Kidney (tissue), 14 donors: ENCODE measurements around the gene TTLL7. TPM values are rescaled to one million over a fixed set of nuclear protein-coding genes. Genes with fewer than 3 reads are reported as not detected.

ENCODE experiments used
- DNase-seq, 5 donors: peaks; one replicate each; pipeline ENCODE4 v3.0.0-alpha.2; 2013 to 2020
- FAIRE-seq: peaks from 2 replicates; lab custom pipeline; 2012; peaks lifted over from hg19 to GRCh38; lab: Jason Lieb, UNC
- H3K27ac ChIP-seq, 2 donors: one replicate each; pipeline ENCODE4 v1.7.0; 2013; ENCODE audit warnings: low read depth in 2 of 2, low read length in 2 of 2, inconsistent platforms in 1 of 2
- H3K27me3 ChIP-seq: one replicate; pipeline ENCODE4 v1.7.1; 2013; ENCODE audit warnings: low read length, inconsistent platforms; ENCODE audit not compliant: control insufficient read depth, insufficient read depth
- H3K36me3 ChIP-seq, 3 donors: one replicate each; pipeline versions ENCODE4 v1.7.0 to v1.7.1; 2013; ENCODE audit warnings: low read length in 3 of 3, control low read depth in 1 of 3, inconsistent platforms in 1 of 3; ENCODE audit not compliant: insufficient read depth in 3 of 3, control insufficient read depth in 2 of 3
- H3K4me1 ChIP-seq, 3 donors: one replicate each; pipeline versions ENCODE4 v1.7.0 to v1.7.1; 2013; ENCODE audit warnings: low read length in 3 of 3, inconsistent platforms in 1 of 3, low read depth in 1 of 3; ENCODE audit not compliant: control insufficient read depth in 2 of 3, insufficient read depth in 2 of 3
- H3K4me3 ChIP-seq, 3 donors: one replicate each; pipeline versions ENCODE4 v1.7.0 to v1.8.1; 2013; ENCODE audit warnings: low read length in 3 of 3, control low read depth in 1 of 3, inconsistent platforms in 1 of 3
- H3K9ac ChIP-seq, 3 donors: one replicate each; pipeline versions ENCODE4 v1.7.0 to v1.7.1; 2013; ENCODE audit warnings: low read length in 3 of 3, control low read depth in 1 of 3, inconsistent platforms in 1 of 3
- H3K9me3 ChIP-seq, 3 donors: one replicate each; pipeline versions ENCODE4 v1.7.0 to v1.7.1; 2013; ENCODE audit warnings: low read length in 3 of 3, control low read depth in 1 of 3, inconsistent platforms in 1 of 3; ENCODE audit not compliant: control insufficient read depth in 2 of 3, insufficient read depth in 1 of 3
- CTCF ChIP-seq: IDR thresholded peaks from 3 replicates; pipeline ENCODE4 v1.5.1; 2012; ENCODE audit warnings: mild to moderate bottlenecking, moderate library complexity, borderline replicate concordance; ENCODE audit not compliant: insufficient read depth; ENCODE audit errors: extremely low read depth
- intact Hi-C: fragments of 100-400 bp; cut with DNase I; formaldehyde crosslinking; loops from one replicate; pipeline ENCODE4 v1.11.1; 2022
- polyA plus RNA-seq: library from polyadenylated mRNA; stranded (reverse); fragments of 350-450 nt; fragmentation: Illumina TruSeq; extraction: RNeasy Lipid Tissue Mini Kit (QIAGEN cat#74804); gene quantifications from one replicate; pipeline ENCODE4 v1.2.3, GENCODE V29; 2014; ENCODE audit warnings: low read depth, low replicate concordance; ENCODE audit not compliant: insufficient read depth
- total RNA-seq: library from RNA; stranded (reverse); fragmentation: NEBNext Ultra II Directional; extraction: Animal tissue kit (Norgen Biotek cat#: 25700); gene quantifications from one replicate; pipeline ENCODE4 v1.2.1, GENCODE V29; 2021
- donor health status: control.
- donor health status: control.
- donor health status: control.
- donor health status: control.
- donor health status: control.
- donor health status: DM: yes; HTN: yes; CAD: no.
- donor health status: Normal renal cell carcinoma (clear cell type).

Gene TTLL7
- total and polyA plus RNA-seq, 2 donors from 2014 or later = 2.3 to 7.0 TPM

- Histone ChIP-seq H3K27ac (no peak overlapping the region), H3K9me3 (no peaks in the 10 kb centered on the region), H3K27me3 (no peaks in the 10 kb centered on the region), H3K9ac (no peak overlapping the region), H3K4me3 (no peak overlapping the region), H3K36me3 (no peaks in the 10 kb centered on the region), H3K4me1 (no peaks in the 10 kb centered on the region)
- intact Hi-C loops = no loop called here
- FAIRE-seq = no peak
- DNase-seq = no peak
- no peak for TF ChIP-seq CTCF
Measured at GRCh38 chr1:83954166-83954823, 44.6 kb downstream of the TTLL7 start.

DNA sequence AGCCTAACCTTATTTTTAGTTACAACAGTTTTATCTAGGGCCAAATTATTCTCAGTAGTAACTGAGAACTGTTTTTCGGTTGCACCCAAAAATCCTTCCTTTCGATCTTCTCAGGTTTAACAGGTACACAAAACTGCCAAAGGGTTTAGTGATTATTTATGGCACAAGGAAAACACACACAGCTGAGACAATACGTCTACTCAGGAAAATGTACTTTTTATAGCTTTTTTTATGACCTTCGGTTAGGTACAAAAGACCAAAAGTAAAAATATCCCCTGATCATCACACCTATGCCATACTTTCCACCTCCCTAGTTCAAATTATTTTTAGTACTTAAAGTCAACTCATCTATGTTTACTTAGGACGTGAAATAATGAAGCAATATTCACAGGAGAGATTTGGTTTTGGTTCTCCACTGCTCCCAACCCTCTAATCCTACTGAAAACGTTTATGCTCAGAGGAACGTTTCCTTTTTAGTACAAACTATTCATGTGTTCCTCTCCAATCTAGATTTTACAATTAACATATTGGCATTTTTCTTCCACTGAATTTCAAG lies 48.7 kb downstream of the TTLL7 start:
- no peak overlapping the region for H3K9ac ChIP-seq
- H3K27me3 ChIP-seq = no peaks in the 10 kb centered on the region
- intact Hi-C loops = no loop called here
- no peak overlapping the region for H3K27ac ChIP-seq
- no peak overlapping the region for H3K4me3 ChIP-seq
- H3K9me3 ChIP-seq = no peaks in the 10 kb centered on the region
- DNase-seq (peak in 1 of 5 donors; percentile 3), FAIRE-seq (no peak)
- no peak for TF ChIP-seq CTCF
- H3K4me1 ChIP-seq = no peaks in the 10 kb centered on the region
- H3K36me3 ChIP-seq = no peaks in the 10 kb centered on the region

DNA sequence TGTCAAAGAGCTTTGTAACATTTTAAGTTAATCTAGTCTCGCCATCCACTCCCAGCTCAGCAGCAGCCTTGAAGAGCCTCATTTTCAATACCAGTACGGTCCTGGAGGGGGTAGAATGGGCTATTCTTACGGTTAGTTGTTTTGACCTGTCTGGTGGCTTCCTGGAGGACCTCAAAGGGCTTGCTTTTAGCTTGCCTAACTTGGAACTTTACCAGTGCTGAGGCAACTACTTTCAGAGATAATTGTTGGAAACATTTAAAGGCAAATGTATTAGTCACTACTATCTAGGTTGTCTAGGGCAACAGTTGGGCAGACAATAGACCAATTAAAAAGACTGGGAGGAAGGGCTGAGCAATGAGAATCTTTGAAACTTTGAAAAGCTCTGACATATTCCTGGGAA lies 56.0 kb downstream of the TTLL7 start:
- FAIRE-seq = no peak
- Histone ChIP-seq H3K27ac (no peak overlapping the region), H3K4me1 (no peaks in the 10 kb centered on the region), H3K9ac (no peak overlapping the region), H3K36me3 (no peaks in the 10 kb centered on the region), H3K4me3 (no peak overlapping the region), H3K27me3 (no peaks in the 10 kb centered on the region), H3K9me3 (no peaks in the 10 kb centered on the region)
- TF ChIP-seq CTCF = no peak
- no peak for DNase-seq
- intact Hi-C loops = no loop called here

DNA sequence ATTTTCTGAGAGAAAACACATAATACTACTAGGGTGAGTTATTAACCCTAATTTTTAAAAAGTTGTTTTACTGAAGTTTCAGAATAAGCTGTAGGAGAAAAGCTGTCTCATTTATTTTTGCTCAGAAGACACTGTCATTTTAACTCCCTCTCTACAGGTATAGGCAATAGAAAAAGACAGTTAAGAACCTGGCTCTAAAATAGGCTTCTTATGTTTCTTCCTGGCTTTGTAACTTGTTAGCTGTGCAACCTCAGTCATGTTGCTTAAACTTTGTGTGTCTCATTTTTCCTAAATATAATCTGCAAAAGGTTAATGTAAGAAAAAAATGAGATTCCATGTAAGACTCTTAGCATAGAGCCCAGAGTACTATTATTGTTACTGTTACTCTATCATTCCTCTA lies 64.4 kb downstream of the TTLL7 start:
- Histone ChIP-seq H3K9ac (no peak overlapping the region), H3K27me3 (no peaks in the 10 kb centered on the region), H3K4me1 (no peaks in the 10 kb centered on the region), H3K9me3 (no peaks in the 10 kb centered on the region), H3K36me3 (no peaks in the 10 kb centered on the region), H3K4me3 (no peak overlapping the region), H3K27ac (no peak overlapping the region)
- no peak for TF ChIP-seq CTCF
- FAIRE-seq (no peak), DNase-seq (no peak)
- intact Hi-C loops = no loop called here
